OCI-LY7 (cell line): ENCODE measurements around the gene KDM3B. TPM values are rescaled to one million over a fixed set of nuclear protein-coding genes. Genes with fewer than 3 reads are reported as not detected.

Experiments used
- BruUV-seq: library from RNA; stranded (reverse); fragments of 400-500 nt; replicated peaks from 2 replicates; lab custom pipeline; 2021; lab: Mats Ljungman, UMichigan
- CTCF ChIA-PET: fragments of 300-600 bp; sonication (Branson Sonifier 250); formaldehyde crosslinking; loops from one replicate; lab custom pipeline; 2022; ENCODE audit warnings: antibody characterized with exemption; ENCODE audit not compliant: unreplicated experiment; lab: Charles Lee
- POLR2A ChIA-PET: fragments of 300-600 bp; sonication (Branson Sonifier 250); formaldehyde crosslinking; loops from one replicate; lab custom pipeline; 2022; ENCODE audit warnings: antibody characterized with exemption; lab: Charles Lee
- DNase-seq: peaks from one replicate; pipeline ENCODE4 v3.0.0-alpha.2; 2015; ENCODE audit warnings: low spot score
- H2AFZ ChIP-seq: fragments of 200-600 bp; sonication (generic), shearing (Covaris generic); 2 replicates; pipeline ENCODE4 v1.6.1; 2014; ENCODE audit warnings: mild to moderate bottlenecking, antibody characterized with exemption, low read length, moderate library complexity
- H3K27ac ChIP-seq: fragments of 200-600 bp; sonication (generic); 2 replicates; pipeline ENCODE4 v1.5.1; 2014; ENCODE audit warnings: mixed run types, low read depth, mild to moderate bottlenecking, moderate library complexity, low read length, inconsistent platforms; ENCODE audit not compliant: poor library complexity, severe bottlenecking
- H3K36me3 ChIP-seq: fragments of 200-600 bp; sonication (generic); 2 replicates; pipeline ENCODE4 v1.6.1; 2014; ENCODE audit warnings: mild to moderate bottlenecking, antibody characterized with exemption, low read length, moderate library complexity, mixed read lengths; ENCODE audit not compliant: insufficient read depth
- H3K4me1 ChIP-seq: fragments of 200-600 bp; sonication (generic); 2 replicates; pipeline ENCODE4 v1.5.1; 2014; ENCODE audit warnings: mild to moderate bottlenecking, low read length; ENCODE audit not compliant: insufficient read depth, poor library complexity, severe bottlenecking
- H3K4me2 ChIP-seq: fragments of 200-600 bp; sonication (generic); 2 replicates; pipeline ENCODE4 v1.6.1; 2014; ENCODE audit warnings: mild to moderate bottlenecking, low read length
- H3K4me3 ChIP-seq: fragments of 200-600 bp; sonication (generic); 2 replicates; pipeline ENCODE4 v1.5.1; 2014; ENCODE audit warnings: mild to moderate bottlenecking, low read depth, low read length; ENCODE audit not compliant: poor library complexity, severe bottlenecking
- H3K79me2 ChIP-seq: fragments of 200-600 bp; sonication (generic); 2 replicates; pipeline ENCODE4 v1.6.1; 2016; ENCODE audit warnings: low read depth, mild to moderate bottlenecking, low read length, moderate library complexity, mixed read lengths; ENCODE audit not compliant: insufficient read depth
- H3K9me2 ChIP-seq: fragments of 200-600 bp; sonication (generic); 2 replicates; pipeline ENCODE4 v1.6.1; 2016; ENCODE audit warnings: mild to moderate bottlenecking, low read length, mixed read lengths; ENCODE audit not compliant: insufficient read depth
- H3K9me3 ChIP-seq: fragments of 200-600 bp; sonication (generic); 2 replicates; pipeline ENCODE4 v1.6.1; 2014; ENCODE audit warnings: mild to moderate bottlenecking, mixed run types, low read length, mixed read lengths
- H4K20me1 ChIP-seq: fragments of 200-600 bp; sonication (generic); 2 replicates; pipeline ENCODE4 v1.6.1; 2014; ENCODE audit warnings: mild to moderate bottlenecking, antibody characterized with exemption, low read length, moderate library complexity, mixed read lengths; ENCODE audit not compliant: insufficient read depth
- EZH2phosphoT487 ChIP-seq: fragments of 200-600 bp; sonication (generic); IDR thresholded peaks from 2 replicates; pipeline ENCODE4 v1.6.1; 2018; ENCODE audit warnings: low read depth, borderline replicate concordance, mild to moderate bottlenecking, mixed run types, antibody characterized with exemption, low read length, moderate library complexity, mixed read lengths
- intact Hi-C: fragments of 100-400 bp; cut with micrococcal nuclease; formaldehyde crosslinking; loops from one replicate; pipeline ENCODE4 v1.10.0; 2022; ENCODE audit not compliant: unreplicated experiment
- total RNA-seq, 2 experiments: library from RNA; depleted of rRNA in 1 of 2; stranded (reverse); fragments of >200 nt in 1 of 2; shearing (Covaris generic) in 1 of 2; gene quantifications; 2 replicates each; pipeline ENCODE4 v1.2.3, GENCODE V29; 2014 to 2022
- TF ChIP-seq, protein P1 (sequence below): fragments of 200-600 bp; sonication (generic); conservative IDR thresholded peaks from 2 replicates; pipeline ENCODE4 v1.5.1; 2014; ENCODE audit warnings: mild to moderate bottlenecking, antibody characterized with exemption, low read length, moderate library complexity, mixed read lengths

Gene KDM3B
- total RNA-seq, 2 experiments from 2014 or later = 51.1 to 64.8 TPM

DNA sequence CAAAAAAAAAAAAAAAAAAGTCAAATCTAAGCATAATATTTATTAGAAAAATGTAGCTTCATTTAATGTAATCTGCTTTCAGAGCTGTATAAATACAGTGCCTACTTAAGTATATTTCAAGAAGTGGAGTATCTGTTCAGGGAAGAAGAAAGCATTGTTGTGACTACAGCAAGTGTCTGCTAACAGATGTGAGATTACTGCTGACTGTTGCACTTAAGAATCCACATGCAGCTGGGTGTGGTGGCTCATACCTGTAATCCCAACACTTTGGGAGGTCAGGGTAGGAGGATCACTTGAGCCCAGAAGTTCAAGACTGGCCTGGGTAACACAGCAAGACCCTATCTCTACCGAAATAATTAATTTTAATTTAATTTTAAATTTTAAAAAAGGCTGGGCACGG lies 19.0 kb downstream of the KDM3B start:
- no peak overlapping the region for H3K4me2 ChIP-seq
- no peak overlapping the region for H3K27ac ChIP-seq
- no peaks in the 10 kb centered on the region for H4K20me1 ChIP-seq
- peaks cover 3% of the 10 kb centered on the region for H3K4me1 ChIP-seq
- no peaks in the 10 kb centered on the region for H3K9me3 ChIP-seq
- no TSS peak for BruUV-seq
- no peak for TF ChIP-seq EZH2phosphoT487
- TF ChIP-seq, protein P1, sequence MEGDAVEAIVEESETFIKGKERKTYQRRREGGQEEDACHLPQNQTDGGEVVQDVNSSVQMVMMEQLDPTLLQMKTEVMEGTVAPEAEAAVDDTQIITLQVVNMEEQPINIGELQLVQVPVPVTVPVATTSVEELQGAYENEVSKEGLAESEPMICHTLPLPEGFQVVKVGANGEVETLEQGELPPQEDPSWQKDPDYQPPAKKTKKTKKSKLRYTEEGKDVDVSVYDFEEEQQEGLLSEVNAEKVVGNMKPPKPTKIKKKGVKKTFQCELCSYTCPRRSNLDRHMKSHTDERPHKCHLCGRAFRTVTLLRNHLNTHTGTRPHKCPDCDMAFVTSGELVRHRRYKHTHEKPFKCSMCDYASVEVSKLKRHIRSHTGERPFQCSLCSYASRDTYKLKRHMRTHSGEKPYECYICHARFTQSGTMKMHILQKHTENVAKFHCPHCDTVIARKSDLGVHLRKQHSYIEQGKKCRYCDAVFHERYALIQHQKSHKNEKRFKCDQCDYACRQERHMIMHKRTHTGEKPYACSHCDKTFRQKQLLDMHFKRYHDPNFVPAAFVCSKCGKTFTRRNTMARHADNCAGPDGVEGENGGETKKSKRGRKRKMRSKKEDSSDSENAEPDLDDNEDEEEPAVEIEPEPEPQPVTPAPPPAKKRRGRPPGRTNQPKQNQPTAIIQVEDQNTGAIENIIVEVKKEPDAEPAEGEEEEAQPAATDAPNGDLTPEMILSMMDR = no peak
- H3K4me3 ChIP-seq = no peak overlapping the region
- CTCF ChIA-PET = no interaction called here
- H3K9me2 ChIP-seq = no peaks in the 10 kb centered on the region
- H2AFZ ChIP-seq = no peak overlapping the region
- POLR2A ChIA-PET = interaction anchor here (0.7 to 1.3 kb wide), 2 partner anchors 13 to 153 kb away, joined by 4 read pairs; no protein-coding TSS in a partner anchor
- intact Hi-C loops = no loop called here
- peaks cover 34% of the 10 kb centered on the region for H3K36me3 ChIP-seq
- no peak for DNase-seq
- peaks cover 45% of the 10 kb centered on the region for H3K79me2 ChIP-seq

DNA sequence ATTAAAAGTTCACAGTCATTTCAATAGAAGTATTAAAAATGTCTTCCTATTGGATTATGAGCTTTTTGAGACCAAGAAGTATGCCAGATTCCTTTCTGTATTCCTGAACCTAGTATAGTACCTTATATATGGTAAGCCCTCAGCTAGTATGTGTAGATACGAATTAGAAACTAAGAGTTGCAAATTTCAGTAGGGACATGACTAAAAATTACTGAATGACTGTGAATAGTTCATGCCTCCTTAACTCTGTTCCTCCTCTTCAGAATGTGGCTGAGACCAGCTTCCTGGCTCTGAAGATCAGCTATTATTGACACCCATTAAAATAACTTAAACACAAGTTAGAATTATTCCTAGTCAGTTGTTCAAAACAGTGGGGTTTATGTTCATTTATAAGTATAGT lies 19.7 kb downstream of the KDM3B start:
- Histone ChIP-seq H3K9me3 (no peaks in the 10 kb centered on the region), H3K4me1 (peaks cover 3% of the 10 kb centered on the region)

DNA sequence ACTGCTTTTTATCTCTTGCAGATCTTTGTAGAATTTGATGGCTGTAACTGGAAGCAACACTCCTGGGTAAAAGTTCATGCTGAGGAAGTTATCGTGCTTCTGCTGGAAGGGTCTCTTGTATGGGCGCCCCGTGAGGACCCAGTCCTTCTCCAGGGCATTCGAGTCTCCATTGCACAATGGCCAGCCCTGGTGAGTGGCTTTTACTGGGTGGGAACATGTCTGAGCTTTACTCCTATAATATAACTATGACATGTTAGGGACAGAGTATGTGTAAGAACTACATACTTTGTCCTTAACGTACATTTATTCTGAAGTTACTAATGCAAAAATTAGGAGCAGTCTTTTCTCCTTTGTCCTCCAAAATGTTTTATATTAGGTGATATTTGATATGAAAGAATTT lies 20.2 kb downstream of the KDM3B start:
- no peak for DNase-seq
- H2AFZ ChIP-seq = no peak overlapping the region
- peaks cover 44% of the 10 kb centered on the region for H3K36me3 ChIP-seq
- intact Hi-C loops = no loop called here
- no peaks in the 10 kb centered on the region for H4K20me1 ChIP-seq
- TF ChIP-seq, protein P1 = no peak
- TF ChIP-seq EZH2phosphoT487 = no peak
- POLR2A ChIA-PET = interaction anchor here (1.5 kb wide), 1 partner anchor 18 kb away, joined by 4 read pairs; no protein-coding TSS in a partner anchor
- CTCF ChIA-PET = no interaction called here
- no peak overlapping the region for H3K4me3 ChIP-seq
- no peaks in the 10 kb centered on the region for H3K9me2 ChIP-seq
- peaks cover 33% of the 10 kb centered on the region for H3K79me2 ChIP-seq
- H3K9me3 ChIP-seq = no peaks in the 10 kb centered on the region
- peaks cover 3% of the 10 kb centered on the region for H3K4me1 ChIP-seq
- no TSS peak for BruUV-seq
- H3K4me2 ChIP-seq = no peak overlapping the region
- H3K27ac ChIP-seq = no peak overlapping the region

More for the DNA sequence above, 19.7 kb downstream of the KDM3B start:
- H3K27ac ChIP-seq = no peak overlapping the region
- H3K79me2 ChIP-seq = peaks cover 37% of the 10 kb centered on the region
- no TSS peak for BruUV-seq
- no peak overlapping the region for H3K4me3 ChIP-seq
- H3K36me3 ChIP-seq = peaks cover 40% of the 10 kb centered on the region
- TF ChIP-seq EZH2phosphoT487 = no peak
- TF ChIP-seq, protein P1 = no peak
- H3K4me2 ChIP-seq = no peak overlapping the region
- H2AFZ ChIP-seq = no peak overlapping the region
- intact Hi-C loops = no loop called here
- ChIA-PET POLR2A (interaction anchor here (1.3 to 1.5 kb wide), 2 partner anchors 14 to 18 kb away, joined by 4 read pairs; no protein-coding TSS in a partner anchor), CTCF (no interaction called here)
- no peaks in the 10 kb centered on the region for H3K9me2 ChIP-seq
- no peaks in the 10 kb centered on the region for H4K20me1 ChIP-seq
- DNase-seq = no peak
